Activated T-helper 9 cell treated with anti-CD3 and anti-CD28 coated beads, Interleukin-2, amount 50 U/mL, for 16 hours (primary cell): ENCODE data around the gene CNST.
"Not testable (repeated sequence)": the region's sequence is repeated elsewhere in the genome, so short reads cannot be mapped to it uniquely, and the experiment has no call there.

ENCODE experiments used
- DNase-seq: peaks from one replicate; pipeline ENCODE4 v3.0.0-alpha.2; 2020; ENCODE audit warnings: low read depth

The CNST gene

GRCh38 chr1:246559310-246559709, 6.9 kb upstream of the CNST start:
- DNase-seq, result no peak

- not testable (repeated sequence) for DNase-seq
Observed at GRCh38 chr1:246560833-246561232, 5.4 kb upstream of the CNST start.

GRCh38 chr1:246564839-246565750, 1.2 kb upstream of the CNST start:
- no peak for DNase-seq

GRCh38 chr1:246565751-246566127, 517 bp upstream of the CNST start:
- no peak for DNase-seq

- DNase-seq, result no peak
Observed at GRCh38 chr1:246566813-246567645, 773 bp downstream of the CNST start.

- no peak for DNase-seq
Observed at GRCh38 chr1:246567646-246568235, 1.5 kb downstream of the CNST start.

- no peak for DNase-seq
Observed at GRCh38 chr1:246569248-246570238, 3.3 kb downstream of the CNST start.

GRCh38 chr1:246571309-246571708, 5.1 kb downstream of the CNST start:
- not testable (repeated sequence) for DNase-seq

- DNase-seq, result no peak
Observed at GRCh38 chr1:246571953-246572352, 5.7 kb downstream of the CNST start.

- no peak for DNase-seq
Observed at GRCh38 chr1:246572785-246573184, 6.5 kb downstream of the CNST start.

- no peak for DNase-seq
Observed at GRCh38 chr1:246573491-246573890, 7.2 kb downstream of the CNST start.

GRCh38 chr1:246576709-246577032, 10.4 kb downstream of the CNST start:
- DNase-seq, result no peak

GRCh38 chr1:246577082-246577719, 10.9 kb downstream of the CNST start:
- no peak for DNase-seq

GRCh38 chr1:246577720-246578106, 11.5 kb downstream of the CNST start:
- DNase-seq, result no peak

- no peak for DNase-seq
Observed at GRCh38 chr1:246579818-246580217, 13.6 kb downstream of the CNST start.

- no peak for DNase-seq
Observed at GRCh38 chr1:246580497-246581370, 14.5 kb downstream of the CNST start.

- no peak for DNase-seq
Observed at GRCh38 chr1:246582301-246583055, 16.2 kb downstream of the CNST start.

- no peak for DNase-seq
Observed at GRCh38 chr1:246583056-246583440, 16.8 kb downstream of the CNST start.

- DNase-seq, result no peak
Observed at GRCh38 chr1:246583448-246584185, 17.4 kb downstream of the CNST start.
